HepG2 (cell line): ENCODE results near the gene CHCHD6. TPM values are rescaled to one million over a fixed set of nuclear protein-coding genes. Genes with fewer than 3 reads are reported as not detected.

ENCODE experiments used
- ATAC-seq: fragments of 200-7000 bp; cut with Tn5 transposase; 3 replicates; pipeline ENCODE4 v1.9.1; 2020; ENCODE audit warnings: mild to moderate bottlenecking, moderate library complexity
- BruUV-seq: library from RNA; stranded (reverse); fragments of 400-500 nt; replicated peaks from 2 replicates; lab custom pipeline; 2021; lab: Mats Ljungman, UMichigan
- CTCF ChIA-PET: fragments of 300-600 bp; formaldehyde crosslinking; extraction: SDS; loops from one replicate; lab custom pipeline; 2021; ENCODE audit warnings: low total read pairs, inconsistent platforms, low intra/inter-chr PET ratio; lab: Yijun Ruan, JAX
- POLR2A ChIA-PET: fragments of 350-600 bp; sonication (Branson Sonifier 250); formaldehyde crosslinking; loops from one replicate; lab custom pipeline; 2020; ENCODE audit warnings: antibody characterized with exemption, inconsistent platforms; lab: Yijun Ruan, JAX
- DNase-seq: peaks from one replicate; pipeline ENCODE4 v3.0.0-alpha.2; 2015; ENCODE audit warnings: low spot score
- FAIRE-seq: peaks from 3 replicates; lab custom pipeline; 2011; peaks lifted over from hg19 to GRCh38; lab: Jason Lieb, UNC
- H2AFZ ChIP-seq: one replicate; pipeline ENCODE4 v1.6.1; 2011; ENCODE audit warnings: low read length, inconsistent platforms
- H3K27ac ChIP-seq: fragments of 300-600 bp; 3 replicates; pipeline ENCODE4 v1.8.0; 2011; ENCODE audit warnings: mixed run types, mild to moderate bottlenecking, mixed read lengths, low read length, inconsistent platforms; ENCODE audit not compliant: insufficient read depth; ENCODE audit errors: extremely low read length
- H3K27me3 ChIP-seq, 2 experiments: fragments of 200-600 bp in 1 of 2; 2 replicates in 1 of 2; 3 replicates in 1 of 2; pipeline versions ENCODE4 v1.6.0 to v1.8.0; 2011; ENCODE audit warnings: low read length in 2 of 2, mild to moderate bottlenecking in 2 of 2, moderate library complexity in 2 of 2, inconsistent platforms in 1 of 2; ENCODE audit not compliant: insufficient read depth in 2 of 2, control insufficient read depth in 1 of 2
- H3K36me3 ChIP-seq, 2 experiments: fragments of 200-600 bp in 1 of 2; replicated peaks in 1 of 2; 2 replicates in 1 of 2; 3 replicates in 1 of 2; pipeline versions ENCODE4 v1.5.1 to v1.8.0; 2011; ENCODE audit warnings: low read length in 2 of 2, inconsistent platforms in 1 of 2; ENCODE audit not compliant: insufficient read depth in 2 of 2, control insufficient read depth in 1 of 2
- H3K4me1 ChIP-seq: 2 replicates; pipeline ENCODE4 v1.5.1; 2012; ENCODE audit warnings: low read length, inconsistent platforms; ENCODE audit not compliant: insufficient read depth
- H3K4me2 ChIP-seq: 2 replicates; pipeline ENCODE4 v1.6.0; 2011; ENCODE audit warnings: low read depth, low read length, inconsistent platforms
- H3K4me3 ChIP-seq, 3 experiments: fragments of 200-600 bp in 1 of 3; sonication (generic), shearing (Covaris generic) in 1 of 3; replicated peaks in 1 of 3; 2 replicates each; pipeline ENCODE4 v1.5.1; 2011 to 2016; ENCODE audit warnings: low read length in 3 of 3, inconsistent platforms in 2 of 3, low read depth in 2 of 3, mild to moderate bottlenecking in 2 of 3, control low read depth in 1 of 3, mixed read lengths in 1 of 3; ENCODE audit not compliant: insufficient read depth in 1 of 3
- H3K79me2 ChIP-seq: one replicate; pipeline ENCODE4 v1.6.1; 2011; ENCODE audit warnings: low read length, inconsistent platforms; ENCODE audit not compliant: insufficient read depth
- H3K9ac ChIP-seq: 2 replicates; pipeline ENCODE4 v1.6.0; 2011; ENCODE audit warnings: mild to moderate bottlenecking, low read depth, low read length, inconsistent platforms; ENCODE audit not compliant: insufficient read depth
- H3K9me3 ChIP-seq: 2 replicates; pipeline ENCODE4 v1.5.1; 2012; ENCODE audit warnings: mild to moderate bottlenecking, low read length
- H4K20me1 ChIP-seq: 2 replicates; pipeline ENCODE4 v1.6.0; 2011; ENCODE audit warnings: inconsistent platforms, mild to moderate bottlenecking, low read length, moderate library complexity; ENCODE audit not compliant: insufficient read depth
- CHCHD3 ChIP-seq: sonication (generic); formaldehyde crosslinking; IDR thresholded peaks from 2 replicates; pipeline ENCODE4 v1.8.0; 2022; ENCODE audit warnings: mild to moderate bottlenecking, missing genetic modification reagents, moderate library complexity
- ELK4 ChIP-seq: sonication (generic); formaldehyde crosslinking; IDR thresholded peaks from 2 replicates; pipeline ENCODE4 v1.9.0; 2021; ENCODE audit warnings: missing genetic modification reagents, borderline replicate concordance
- FOXA3 ChIP-seq: IDR thresholded peaks from 2 replicates; pipeline ENCODE4 v1.6.1; 2016; ENCODE audit warnings: missing genetic modification reagents, missing compliant biosample characterization
- HIVEP1 ChIP-seq: sonication (generic); formaldehyde crosslinking; IDR thresholded peaks from 2 replicates; pipeline ENCODE4 v1.4.0; 2020; ENCODE audit warnings: mild to moderate bottlenecking, missing genetic modification reagents
- HNRNPH1 ChIP-seq: fragments of 200-400 bp; formaldehyde crosslinking; optimal IDR thresholded peaks from 2 replicates; pipeline ENCODE3; 2017; ENCODE audit warnings: mild to moderate bottlenecking, low read depth, low read length
- HNRNPUL1 ChIP-seq: fragments of 200-400 bp; formaldehyde crosslinking; IDR thresholded peaks from 2 replicates; pipeline ENCODE4 v1.6.1; 2017; ENCODE audit warnings: low read depth, mild to moderate bottlenecking, low read length, moderate library complexity
- HOXA9 ChIP-seq: sonication (generic); formaldehyde crosslinking; IDR thresholded peaks from 2 replicates; pipeline ENCODE4 v1.8.1; 2022; ENCODE audit warnings: missing genetic modification reagents, mild to moderate bottlenecking, moderate library complexity, borderline replicate concordance
- KLF13 ChIP-seq: sonication (generic); formaldehyde crosslinking; IDR thresholded peaks from 2 replicates; pipeline ENCODE4 v1.4.0; 2020; ENCODE audit warnings: mild to moderate bottlenecking, missing genetic modification reagents
- NFYB ChIP-seq: sonication (generic); formaldehyde crosslinking; IDR thresholded peaks from 2 replicates; pipeline ENCODE4 v1.4.0; 2020; ENCODE audit warnings: missing genetic modification reagents
- SAP130 ChIP-seq: IDR thresholded peaks from 2 replicates; pipeline ENCODE4 v1.6.1; 2016; ENCODE audit warnings: low read depth
- SNAI1 ChIP-seq: sonication (generic); formaldehyde crosslinking; IDR thresholded peaks from 2 replicates; pipeline ENCODE4 v1.5.0; 2020; ENCODE audit warnings: mild to moderate bottlenecking, missing genetic modification reagents, borderline replicate concordance
- YEATS2 ChIP-seq: sonication (generic); formaldehyde crosslinking; IDR thresholded peaks from 2 replicates; pipeline ENCODE4 v1.4.0; 2020; ENCODE audit warnings: missing genetic modification reagents, borderline replicate concordance
- YEATS4 ChIP-seq: sonication (generic); formaldehyde crosslinking; IDR thresholded peaks from 2 replicates; pipeline ENCODE4 v1.4.0; 2020; ENCODE audit warnings: missing genetic modification reagents, borderline replicate concordance
- ZFX ChIP-seq: sonication (generic); formaldehyde crosslinking; IDR thresholded peaks from 2 replicates; pipeline ENCODE4 v1.4.0; 2020; ENCODE audit warnings: mild to moderate bottlenecking, low read depth, missing genetic modification reagents, moderate library complexity
- ZNF451 ChIP-seq: sonication (generic); formaldehyde crosslinking; IDR thresholded peaks from 2 replicates; pipeline ENCODE4 v1.5.0; 2020; ENCODE audit warnings: mild to moderate bottlenecking, missing genetic modification reagents
- WGBS: methylation state at CpG from one replicate; pipeline ENCODE4 v1.1.6; 2017; ENCODE audit warnings: low lambda C conversion rate; 5-methylcytosine and 5-hydroxymethylcytosine counted together
- in situ Hi-C: cut with HindIII; loops from 2 replicates; pipeline ENCODE4 v1.10.0; 2017; ENCODE audit warnings: low pct_unique_long_range_greater_than_20kb; ENCODE audit not compliant: extremely low pct_ligation_motif_present
- intact Hi-C: fragments of 100-400 bp; cut with micrococcal nuclease; formaldehyde crosslinking; loops from one replicate; pipeline ENCODE4 v1.10.0; 2022; ENCODE audit not compliant: unreplicated experiment
- polyA plus RNA-seq, 8 experiments: library from polyadenylated mRNA; depleted of rRNA in 3 of 8; stranded (reverse) in 7 of 8; unstranded in 1 of 8; fragments of >200 nt; fragmentation: Illumina TruSeq in 4 of 8; extraction: Trizol in 4 of 8; gene quantifications; 2 replicates each; pipeline versions ENCODE4 v1.2.1 to v1.2.3, GENCODE V29; 2011 to 2016; ENCODE audit warnings: low read depth in 4 of 8, missing spikeins in 1 of 8, mixed read lengths in 1 of 8; ENCODE audit not compliant: insufficient read depth in 1 of 8
- total RNA-seq, 5 experiments: library from RNA; depleted of rRNA; stranded (reverse); fragments of >200 nt; fragmentation: Illumina TruSeq; extraction: Trizol; gene quantifications; 2 replicates each; pipeline ENCODE4 v1.2.3, GENCODE V29; 2016; ENCODE audit warnings: low read depth in 1 of 5
- TF ChIP-seq, protein P1 (sequence below): sonication (generic); formaldehyde crosslinking; IDR thresholded peaks from 2 replicates; pipeline ENCODE4 v1.5.0; 2020; ENCODE audit warnings: missing genetic modification reagents, mild to moderate bottlenecking, borderline replicate concordance
- TF ChIP-seq, protein P2 (sequence below): sonication (generic); formaldehyde crosslinking; conservative IDR thresholded peaks from 2 replicates; pipeline ENCODE4 v1.4.0; 2020; ENCODE audit warnings: mild to moderate bottlenecking, missing genetic modification reagents, moderate library complexity
- TF ChIP-seq, protein P3 (sequence below): sonication (generic); formaldehyde crosslinking; IDR thresholded peaks from 2 replicates; pipeline ENCODE4 v1.5.1; 2020; ENCODE audit warnings: missing genetic modification reagents, mild to moderate bottlenecking, borderline replicate concordance

The CHCHD6 gene
- total and polyA plus RNA-seq, 2 of the 13 experiments (the other 11 are each of a cell fraction or from before 2014, with no cell fraction given) = 20.3 to 20.8 TPM

DNA sequence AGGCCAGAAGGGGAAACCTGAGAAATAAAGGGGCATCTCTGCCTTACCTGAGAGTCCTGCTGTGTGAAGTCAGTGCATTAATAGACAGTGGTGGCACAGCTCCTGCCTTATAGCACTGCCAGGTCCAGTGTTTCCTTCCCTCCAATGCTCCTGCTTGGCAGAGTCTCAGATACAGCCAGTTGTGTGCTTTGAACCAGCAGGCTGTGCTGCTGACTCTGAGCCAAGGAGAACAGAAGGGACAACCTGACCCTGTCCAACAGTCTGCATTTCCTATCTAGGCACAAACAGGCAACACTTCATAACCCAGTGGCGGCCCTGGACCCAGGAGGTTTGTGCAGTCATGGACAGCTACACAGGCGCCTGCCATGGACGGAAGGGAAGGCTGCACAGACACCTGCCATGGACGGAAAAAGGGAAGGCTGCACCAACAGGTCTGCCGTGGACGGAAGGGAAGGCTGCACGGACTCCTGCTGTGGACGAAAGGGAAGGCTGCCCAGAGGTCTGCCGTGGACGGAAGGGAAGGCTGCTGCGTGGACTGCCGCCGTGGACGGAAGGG is 245.0 kb downstream of the CHCHD6 start:
- Histone ChIP-seq H4K20me1 (no peaks in the 10 kb centered on the region), H3K79me2 (no peaks in the 10 kb centered on the region), H3K4me3 (no peak overlapping the region), H3K4me1 (no peaks in the 10 kb centered on the region), H3K9ac (no peak overlapping the region), H3K4me2 (no peak overlapping the region), H3K36me3 (peaks cover 0 to 7% of the 10 kb centered on the region in 2 experiments; a peak in 1 of 5 replicates), H2AFZ (no peak overlapping the region), H3K9me3 (no peaks in the 10 kb centered on the region), H3K27ac (no peak overlapping the region), H3K27me3 (no peaks in the 10 kb centered on the region)
- ATAC-seq = no peak
- in situ Hi-C loops (no loop called here), intact Hi-C loops (no loop called here)
- CTCF ChIA-PET = no interaction called here
- no peak for FAIRE-seq
- BruUV-seq = no TSS peak
- TF ChIP-seq YEATS4 (CRISPR knock-in tag) (no peak), ZFX (CRISPR knock-in tag) (no peak), HNRNPUL1 (no peak), HOXA9 (CRISPR knock-in tag) (no peak), SAP130 (no peak), KLF13 (CRISPR knock-in tag) (no peak), NFYB (CRISPR knock-in tag) (no peak), HNRNPH1 (no peak), YEATS2 (CRISPR knock-in tag) (no peak), HIVEP1 (CRISPR knock-in tag) (no peak), SNAI1 (CRISPR knock-in tag) (no peak), FOXA3 (CRISPR knock-in tag) (no peak), ELK4 (CRISPR knock-in tag) (no peak), ZNF451 (CRISPR knock-in tag) (no peak), CHCHD3 (CRISPR knock-in tag) (no peak)
- TF ChIP-seq, protein P1, sequence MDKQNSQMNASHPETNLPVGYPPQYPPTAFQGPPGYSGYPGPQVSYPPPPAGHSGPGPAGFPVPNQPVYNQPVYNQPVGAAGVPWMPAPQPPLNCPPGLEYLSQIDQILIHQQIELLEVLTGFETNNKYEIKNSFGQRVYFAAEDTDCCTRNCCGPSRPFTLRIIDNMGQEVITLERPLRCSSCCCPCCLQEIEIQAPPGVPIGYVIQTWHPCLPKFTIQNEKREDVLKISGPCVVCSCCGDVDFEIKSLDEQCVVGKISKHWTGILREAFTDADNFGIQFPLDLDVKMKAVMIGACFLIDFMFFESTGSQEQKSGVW = no peak
- TF ChIP-seq, protein P2, sequence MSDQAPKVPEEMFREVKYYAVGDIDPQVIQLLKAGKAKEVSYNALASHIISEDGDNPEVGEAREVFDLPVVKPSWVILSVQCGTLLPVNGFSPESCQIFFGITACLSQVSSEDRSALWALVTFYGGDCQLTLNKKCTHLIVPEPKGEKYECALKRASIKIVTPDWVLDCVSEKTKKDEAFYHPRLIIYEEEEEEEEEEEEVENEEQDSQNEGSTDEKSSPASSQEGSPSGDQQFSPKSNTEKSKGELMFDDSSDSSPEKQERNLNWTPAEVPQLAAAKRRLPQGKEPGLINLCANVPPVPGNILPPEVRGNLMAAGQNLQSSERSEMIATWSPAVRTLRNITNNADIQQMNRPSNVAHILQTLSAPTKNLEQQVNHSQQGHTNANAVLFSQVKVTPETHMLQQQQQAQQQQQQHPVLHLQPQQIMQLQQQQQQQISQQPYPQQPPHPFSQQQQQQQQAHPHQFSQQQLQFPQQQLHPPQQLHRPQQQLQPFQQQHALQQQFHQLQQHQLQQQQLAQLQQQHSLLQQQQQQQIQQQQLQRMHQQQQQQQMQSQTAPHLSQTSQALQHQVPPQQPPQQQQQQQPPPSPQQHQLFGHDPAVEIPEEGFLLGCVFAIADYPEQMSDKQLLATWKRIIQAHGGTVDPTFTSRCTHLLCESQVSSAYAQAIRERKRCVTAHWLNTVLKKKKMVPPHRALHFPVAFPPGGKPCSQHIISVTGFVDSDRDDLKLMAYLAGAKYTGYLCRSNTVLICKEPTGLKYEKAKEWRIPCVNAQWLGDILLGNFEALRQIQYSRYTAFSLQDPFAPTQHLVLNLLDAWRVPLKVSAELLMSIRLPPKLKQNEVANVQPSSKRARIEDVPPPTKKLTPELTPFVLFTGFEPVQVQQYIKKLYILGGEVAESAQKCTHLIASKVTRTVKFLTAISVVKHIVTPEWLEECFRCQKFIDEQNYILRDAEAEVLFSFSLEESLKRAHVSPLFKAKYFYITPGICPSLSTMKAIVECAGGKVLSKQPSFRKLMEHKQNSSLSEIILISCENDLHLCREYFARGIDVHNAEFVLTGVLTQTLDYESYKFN (CRISPR knock-in tag) = no peak
- TF ChIP-seq, protein P3, sequence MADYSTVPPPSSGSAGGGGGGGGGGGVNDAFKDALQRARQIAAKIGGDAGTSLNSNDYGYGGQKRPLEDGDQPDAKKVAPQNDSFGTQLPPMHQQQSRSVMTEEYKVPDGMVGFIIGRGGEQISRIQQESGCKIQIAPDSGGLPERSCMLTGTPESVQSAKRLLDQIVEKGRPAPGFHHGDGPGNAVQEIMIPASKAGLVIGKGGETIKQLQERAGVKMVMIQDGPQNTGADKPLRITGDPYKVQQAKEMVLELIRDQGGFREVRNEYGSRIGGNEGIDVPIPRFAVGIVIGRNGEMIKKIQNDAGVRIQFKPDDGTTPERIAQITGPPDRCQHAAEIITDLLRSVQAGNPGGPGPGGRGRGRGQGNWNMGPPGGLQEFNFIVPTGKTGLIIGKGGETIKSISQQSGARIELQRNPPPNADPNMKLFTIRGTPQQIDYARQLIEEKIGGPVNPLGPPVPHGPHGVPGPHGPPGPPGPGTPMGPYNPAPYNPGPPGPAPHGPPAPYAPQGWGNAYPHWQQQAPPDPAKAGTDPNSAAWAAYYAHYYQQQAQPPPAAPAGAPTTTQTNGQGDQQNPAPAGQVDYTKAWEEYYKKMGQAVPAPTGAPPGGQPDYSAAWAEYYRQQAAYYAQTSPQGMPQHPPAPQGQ (CRISPR knock-in tag) = no peak
- POLR2A ChIA-PET = no interaction called here
- 97% methylated on average over 14 of the region's 14 CpGs for WGBS
- no peak for DNase-seq
